HFF-Myc (cell line): ENCODE results near the gene CALML6.
A peak's percentile ranks its signal among the peaks of the same experiment; 100 is the strongest.

Source experiments
- DNase-seq: peaks from one replicate; pipeline ENCODE4 v3.0.0-alpha.2; 2011; ENCODE audit warnings: low read depth; ENCODE audit errors: extremely low read depth
- H3K4me3 ChIP-seq: replicated peaks from 2 replicates; pipeline ENCODE4 v1.5.1; 2011; ENCODE audit warnings: low read depth, mild to moderate bottlenecking, control low read depth, low read length
- TF ChIP-seq, protein P1 (sequence below): IDR thresholded peaks from 2 replicates; pipeline ENCODE4 v1.5.1; 2012; ENCODE audit warnings: mild to moderate bottlenecking, low read depth, low read length, control low read depth; ENCODE audit errors: missing control alignments

CALML6 gene

DNA sequence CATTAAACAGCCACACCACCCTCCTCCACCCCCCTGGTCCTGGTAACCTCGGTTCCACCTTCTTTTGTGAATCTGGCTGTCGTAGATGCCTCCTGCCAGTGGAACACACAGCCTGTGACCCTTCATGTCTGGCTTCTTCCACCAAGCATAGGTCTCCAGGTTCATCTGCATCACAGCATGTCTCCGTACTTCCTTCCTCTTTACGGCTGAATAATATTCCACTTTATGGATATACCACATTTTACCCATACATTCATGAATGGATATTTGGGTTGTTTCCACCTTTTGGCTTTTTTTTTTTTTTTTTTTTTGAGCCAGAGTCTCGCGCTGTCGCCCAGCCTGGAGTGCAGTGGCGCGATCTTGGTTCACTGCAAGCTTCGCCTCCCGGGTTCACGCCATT lies 11.8 kb upstream of the CALML6 start:
- no peak for DNase-seq
- H3K4me3 ChIP-seq: no peak overlapping the region
- TF ChIP-seq, protein P1, sequence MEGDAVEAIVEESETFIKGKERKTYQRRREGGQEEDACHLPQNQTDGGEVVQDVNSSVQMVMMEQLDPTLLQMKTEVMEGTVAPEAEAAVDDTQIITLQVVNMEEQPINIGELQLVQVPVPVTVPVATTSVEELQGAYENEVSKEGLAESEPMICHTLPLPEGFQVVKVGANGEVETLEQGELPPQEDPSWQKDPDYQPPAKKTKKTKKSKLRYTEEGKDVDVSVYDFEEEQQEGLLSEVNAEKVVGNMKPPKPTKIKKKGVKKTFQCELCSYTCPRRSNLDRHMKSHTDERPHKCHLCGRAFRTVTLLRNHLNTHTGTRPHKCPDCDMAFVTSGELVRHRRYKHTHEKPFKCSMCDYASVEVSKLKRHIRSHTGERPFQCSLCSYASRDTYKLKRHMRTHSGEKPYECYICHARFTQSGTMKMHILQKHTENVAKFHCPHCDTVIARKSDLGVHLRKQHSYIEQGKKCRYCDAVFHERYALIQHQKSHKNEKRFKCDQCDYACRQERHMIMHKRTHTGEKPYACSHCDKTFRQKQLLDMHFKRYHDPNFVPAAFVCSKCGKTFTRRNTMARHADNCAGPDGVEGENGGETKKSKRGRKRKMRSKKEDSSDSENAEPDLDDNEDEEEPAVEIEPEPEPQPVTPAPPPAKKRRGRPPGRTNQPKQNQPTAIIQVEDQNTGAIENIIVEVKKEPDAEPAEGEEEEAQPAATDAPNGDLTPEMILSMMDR: no peak

DNA sequence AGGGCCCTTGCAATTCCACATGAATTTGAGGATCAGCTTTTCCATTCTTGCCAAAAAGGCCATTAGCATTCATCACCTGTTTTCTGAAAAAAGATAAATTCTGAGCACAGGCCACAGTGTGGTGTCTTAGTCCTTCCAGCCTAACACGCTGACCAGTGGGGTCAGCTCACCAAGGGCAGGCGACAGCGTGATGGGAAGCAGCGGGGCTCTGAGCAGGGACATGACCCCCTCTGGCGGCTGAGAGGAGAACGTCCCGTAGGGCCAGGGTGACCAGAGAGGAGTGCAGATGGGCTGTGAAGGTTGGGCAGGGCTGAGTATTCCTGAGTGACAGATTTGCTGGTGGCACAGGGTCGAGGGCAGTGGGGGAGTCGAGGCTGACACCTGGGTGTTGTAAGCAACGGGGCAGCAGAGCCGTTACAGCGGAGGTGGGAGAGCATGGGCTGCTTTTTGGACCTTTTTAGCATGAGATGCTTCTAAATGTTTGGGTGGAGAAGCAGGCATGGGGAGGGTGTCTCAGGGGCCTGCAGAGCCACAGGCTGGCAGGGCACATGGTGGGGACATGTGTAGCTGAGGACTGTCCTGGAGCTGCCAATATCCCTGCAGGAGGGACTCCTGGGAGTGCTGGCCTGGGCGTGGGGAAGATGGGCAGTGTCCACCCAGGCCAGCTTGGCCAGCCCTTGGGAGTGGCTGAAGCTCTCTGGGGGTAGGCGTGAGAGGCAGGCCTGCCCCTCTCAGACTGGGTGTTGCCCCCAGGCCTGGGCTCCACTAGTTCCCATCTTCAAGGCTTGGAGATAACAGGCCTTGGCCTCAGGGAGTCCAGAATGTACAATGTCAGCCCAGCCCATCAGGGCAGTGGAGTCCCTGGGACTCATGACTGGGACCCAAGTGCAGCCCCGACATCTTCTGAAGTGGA lies 8.6 kb upstream of the CALML6 start:
- no peak overlapping the region for H3K4me3 ChIP-seq
- DNase-seq: peak; percentile 53
- TF ChIP-seq, protein P1: peak; percentile 98

DNA sequence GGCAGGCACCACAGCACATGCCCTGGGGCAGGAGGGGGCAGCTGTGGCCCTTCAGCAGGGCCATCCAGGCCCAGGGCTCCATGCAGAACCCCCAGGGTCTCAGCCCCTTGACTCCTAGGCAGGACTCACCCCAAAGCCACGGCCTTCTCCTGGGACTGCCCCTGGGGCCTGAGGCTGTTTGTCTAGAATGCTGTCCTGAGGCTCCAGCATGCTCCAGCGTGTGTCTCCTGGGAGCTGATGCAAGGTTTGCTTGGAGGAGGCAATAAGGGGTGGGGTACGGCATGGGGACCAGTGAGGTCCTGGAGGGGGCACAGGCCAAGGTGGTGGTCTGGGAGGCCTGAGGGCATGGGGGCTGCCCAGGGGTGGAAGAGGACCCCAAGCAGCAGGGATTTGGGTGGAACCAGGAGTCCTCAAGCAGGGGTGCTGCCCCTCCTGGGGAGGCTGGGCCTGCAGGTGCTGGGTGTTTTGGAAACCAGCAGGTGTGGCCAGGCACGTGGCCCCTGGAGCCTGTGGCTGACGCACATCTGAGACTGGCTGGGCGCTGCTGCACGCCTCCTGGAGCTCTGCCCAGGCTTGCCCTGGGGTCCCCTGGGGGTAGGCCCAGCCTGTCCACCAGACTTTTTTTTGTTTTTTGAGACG lies 7.8 kb upstream of the CALML6 start:
- DNase-seq: no peak
- no peak overlapping the region for H3K4me3 ChIP-seq
- TF ChIP-seq, protein P1: no peak

DNA sequence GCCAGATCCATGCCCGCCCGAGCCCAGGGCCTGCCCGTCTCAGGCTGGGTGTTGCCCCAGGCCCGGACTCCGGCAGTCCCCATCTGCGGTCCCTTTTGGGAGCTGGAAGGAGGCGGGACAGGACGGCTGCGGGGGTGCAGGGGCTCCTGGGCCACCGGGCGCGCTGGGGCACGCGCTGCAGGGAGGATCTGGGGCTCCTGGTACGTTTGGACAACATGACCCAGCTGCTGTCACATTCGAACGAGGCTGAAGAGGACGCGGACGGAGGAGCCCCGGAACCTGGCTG lies 6.6 kb upstream of the CALML6 start:
- TF ChIP-seq, protein P1: no peak
- DNase-seq: no peak
- H3K4me3 ChIP-seq: peak overlapping the region; percentile 58

DNA sequence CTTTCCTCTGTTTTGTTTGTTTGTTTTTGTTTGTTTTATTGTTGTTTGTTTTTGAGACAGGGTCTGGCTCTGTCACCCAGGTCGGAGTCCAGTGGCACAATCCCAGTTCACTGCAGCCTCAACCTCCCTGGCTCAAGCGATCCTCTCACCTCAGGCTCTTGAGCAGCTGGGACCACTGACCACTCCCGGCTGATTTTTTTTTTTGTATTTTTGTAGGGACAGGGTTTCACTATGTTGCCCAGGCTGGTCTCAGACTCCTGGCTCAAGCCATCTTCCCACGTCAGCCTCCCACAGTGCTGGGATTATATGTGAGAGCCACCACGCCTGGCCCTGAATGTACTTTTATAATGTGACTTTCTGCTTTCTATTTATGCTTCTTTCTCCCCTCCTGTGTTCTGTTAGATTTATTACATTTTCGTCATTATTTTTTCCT lies 5.0 kb upstream of the CALML6 start:
- no peak for DNase-seq

DNA sequence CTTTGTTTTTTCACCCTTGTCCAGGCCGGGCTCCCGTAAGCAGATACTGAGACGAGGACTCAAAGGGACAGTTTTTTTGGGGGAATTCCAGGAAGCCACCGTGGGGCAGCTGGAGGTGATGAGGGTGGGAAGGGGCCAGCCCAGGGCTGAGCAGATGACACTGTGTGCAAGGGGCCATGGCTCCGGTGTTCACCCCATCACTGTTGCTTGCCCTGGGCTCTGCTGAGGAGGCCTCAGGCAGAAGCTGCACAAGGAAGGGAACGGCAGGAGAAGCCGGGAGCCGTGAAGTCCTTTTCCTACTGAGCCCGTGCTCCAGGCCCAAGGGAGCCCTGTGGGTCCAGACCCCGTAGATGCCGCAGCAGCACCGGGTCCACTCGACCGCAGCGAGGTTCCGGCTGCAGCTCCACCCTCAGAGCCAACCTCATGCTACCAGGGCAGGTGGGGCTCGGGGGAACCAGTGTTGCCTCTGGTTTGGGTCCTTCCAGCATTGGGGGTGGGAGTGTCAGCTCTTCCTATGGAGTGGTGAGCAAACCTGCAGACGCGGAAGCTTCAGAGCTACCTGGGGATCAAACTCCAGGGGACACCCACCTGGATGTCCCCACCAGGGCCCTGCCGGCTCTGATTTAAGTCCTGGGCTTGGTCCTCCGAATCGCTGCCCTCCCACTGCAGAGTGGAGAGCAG lies 4.3 kb upstream of the CALML6 start:
- no peak for DNase-seq

More for the DNA sequence above, 5.0 kb upstream of the CALML6 start:
- H3K4me3 ChIP-seq: peak overlapping the region; percentile 57
- TF ChIP-seq, protein P1: no peak

More for the DNA sequence above, 4.3 kb upstream of the CALML6 start:
- TF ChIP-seq, protein P1: no peak
- H3K4me3 ChIP-seq: no peak overlapping the region
